HG03066 (cell line): ENCODE results near the gene SLC25A13.
"Not testable (repeated sequence)": the region's sequence is repeated elsewhere in the genome, so short reads cannot be mapped to it uniquely, and the experiment has no call there.

Experiments
- ATAC-seq: cut with Tn5 transposase; IDR thresholded peaks from one replicate; pipeline ENCODE4 v1.9.1; 2021; ENCODE audit warnings: low read depth; ENCODE audit not compliant: unreplicated experiment

Gene SLC25A13

GRCh38 chr7:96327429-96327828, 5.5 kb upstream of the SLC25A13 start:
- no peak for ATAC-seq

GRCh38 chr7:96326752-96327151, 4.9 kb upstream of the SLC25A13 start:
- not testable (repeated sequence) for ATAC-seq

- ATAC-seq, result no peak
These were observed 1.1 kb upstream of the SLC25A13 start for GRCh38 chr7:96322847-96323461.

- no peak for ATAC-seq
These were observed 436 bp upstream of the SLC25A13 start for GRCh38 chr7:96322373-96322695.

GRCh38 chr7:96321031-96321657, 754 bp downstream of the SLC25A13 start:
- peak; percentile 47 for ATAC-seq

GRCh38 chr7:96320442-96320841, 1.5 kb downstream of the SLC25A13 start:
- peak; percentile 37 for ATAC-seq

GRCh38 chr7:96319439-96319838, 2.5 kb downstream of the SLC25A13 start:
- no peak for ATAC-seq

- no peak for ATAC-seq
These were observed 4.9 kb downstream of the SLC25A13 start for GRCh38 chr7:96316949-96317348.

GRCh38 chr7:96315125-96315512, 6.8 kb downstream of the SLC25A13 start:
- ATAC-seq, result no peak

- no peak for ATAC-seq
These were observed 7.3 kb downstream of the SLC25A13 start for GRCh38 chr7:96314402-96315124.

GRCh38 chr7:96313940-96314339, 8.0 kb downstream of the SLC25A13 start:
- no peak for ATAC-seq

- ATAC-seq, result no peak
These were observed 9.4 kb downstream of the SLC25A13 start for GRCh38 chr7:96312502-96312901.

- ATAC-seq, result no peak
These were observed 9.9 kb downstream of the SLC25A13 start for GRCh38 chr7:96311967-96312366.

GRCh38 chr7:96310110-96310509, 11.8 kb downstream of the SLC25A13 start:
- ATAC-seq, result no peak

- no peak for ATAC-seq
These were observed 13.0 kb downstream of the SLC25A13 start for GRCh38 chr7:96308950-96309263.

- no peak for ATAC-seq
These were observed 13.5 kb downstream of the SLC25A13 start for GRCh38 chr7:96308253-96308949.

GRCh38 chr7:96306385-96307125, 15.3 kb downstream of the SLC25A13 start:
- no peak for ATAC-seq

- ATAC-seq, result no peak
These were observed 16.0 kb downstream of the SLC25A13 start for GRCh38 chr7:96305915-96306314.

GRCh38 chr7:96304573-96304972, 17.3 kb downstream of the SLC25A13 start:
- no peak for ATAC-seq

GRCh38 chr7:96303686-96304443, 18.0 kb downstream of the SLC25A13 start:
- no peak for ATAC-seq
